OCI-LY7 (cell line): ENCODE data around the gene TMEFF1.

Source experiments
- EZH2phosphoT487 ChIP-seq: fragments of 200-600 bp; sonication (generic); IDR thresholded peaks from 2 replicates; pipeline ENCODE4 v1.6.1; 2018; ENCODE audit warnings: low read depth, borderline replicate concordance, mild to moderate bottlenecking, mixed run types, antibody characterized with exemption, low read length, moderate library complexity, mixed read lengths
- TF ChIP-seq, protein P1 (sequence below): fragments of 200-600 bp; sonication (generic); conservative IDR thresholded peaks from 2 replicates; pipeline ENCODE4 v1.5.1; 2014; ENCODE audit warnings: mild to moderate bottlenecking, antibody characterized with exemption, low read length, moderate library complexity, mixed read lengths

DNA sequence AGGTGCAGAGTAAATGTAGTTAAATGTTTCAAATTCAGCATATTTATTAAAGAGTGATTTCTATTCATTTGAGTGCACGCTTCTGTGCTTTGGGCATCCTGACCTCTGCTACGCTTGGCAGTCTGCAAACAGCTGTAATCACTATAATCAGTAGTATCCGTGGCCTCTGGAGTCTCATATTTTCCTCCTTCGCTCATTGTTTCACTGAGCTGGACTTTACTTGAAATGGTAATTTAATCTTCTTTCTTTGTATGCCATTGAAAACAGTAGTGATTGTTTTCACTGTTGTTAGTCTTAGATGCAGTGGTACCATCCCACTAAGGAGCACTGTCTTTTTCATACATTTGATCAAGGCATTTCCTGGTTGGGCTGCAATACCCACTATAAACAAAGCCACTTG lies 61.5 kb downstream of the TMEFF1 start:
- TF ChIP-seq, protein P1, sequence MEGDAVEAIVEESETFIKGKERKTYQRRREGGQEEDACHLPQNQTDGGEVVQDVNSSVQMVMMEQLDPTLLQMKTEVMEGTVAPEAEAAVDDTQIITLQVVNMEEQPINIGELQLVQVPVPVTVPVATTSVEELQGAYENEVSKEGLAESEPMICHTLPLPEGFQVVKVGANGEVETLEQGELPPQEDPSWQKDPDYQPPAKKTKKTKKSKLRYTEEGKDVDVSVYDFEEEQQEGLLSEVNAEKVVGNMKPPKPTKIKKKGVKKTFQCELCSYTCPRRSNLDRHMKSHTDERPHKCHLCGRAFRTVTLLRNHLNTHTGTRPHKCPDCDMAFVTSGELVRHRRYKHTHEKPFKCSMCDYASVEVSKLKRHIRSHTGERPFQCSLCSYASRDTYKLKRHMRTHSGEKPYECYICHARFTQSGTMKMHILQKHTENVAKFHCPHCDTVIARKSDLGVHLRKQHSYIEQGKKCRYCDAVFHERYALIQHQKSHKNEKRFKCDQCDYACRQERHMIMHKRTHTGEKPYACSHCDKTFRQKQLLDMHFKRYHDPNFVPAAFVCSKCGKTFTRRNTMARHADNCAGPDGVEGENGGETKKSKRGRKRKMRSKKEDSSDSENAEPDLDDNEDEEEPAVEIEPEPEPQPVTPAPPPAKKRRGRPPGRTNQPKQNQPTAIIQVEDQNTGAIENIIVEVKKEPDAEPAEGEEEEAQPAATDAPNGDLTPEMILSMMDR, result no peak
- no peak for TF ChIP-seq EZH2phosphoT487
